Left lung (tissue), 10 donors: ENCODE measurements around the gene C16orf92. TPM values are rescaled to one million over a fixed set of nuclear protein-coding genes. Genes with fewer than 3 reads are reported as not detected.
"Not testable (repeated sequence)": the region's sequence is repeated elsewhere in the genome, so short reads cannot be mapped to it uniquely, and the experiment has no call there.

Experiments used
- ATAC-seq: fragments of 200-7000 bp; cut with Tn5 transposase; one replicate; pipeline ENCODE4 v1.9.1; 2020; ENCODE audit warnings: moderate library complexity
- DNase-seq, 4 donors: peaks; one replicate each; pipeline ENCODE4 v3.0.0-alpha.2; 2013 to 2020
- H3K27ac ChIP-seq, 2 donors: fragments of 200-600 bp; sonication (generic) in 1 of 2; one replicate each; pipeline versions ENCODE4 v1.5.0 to v1.8.0; 2020 to 2021
- H3K27me3 ChIP-seq, 2 donors: fragments of 200-600 bp; sonication (generic) in 1 of 2; one replicate each; pipeline versions ENCODE4 v1.5.0 to v1.8.0; 2020 to 2021
- H3K36me3 ChIP-seq, 2 donors: fragments of 200-600 bp; sonication (generic) in 1 of 2; one replicate each; pipeline versions ENCODE4 v1.5.0 to v1.8.0; 2020 to 2021
- H3K4me1 ChIP-seq, 2 donors: fragments of 200-600 bp; one replicate each; pipeline ENCODE4 v1.8.0; 2021
- H3K4me3 ChIP-seq, 2 donors: fragments of 200-600 bp; sonication (generic) in 1 of 2; one replicate each; pipeline versions ENCODE4 v1.5.0 to v1.8.0; 2020 to 2021; ENCODE audit warnings: mild to moderate bottlenecking in 1 of 2
- H3K9me3 ChIP-seq, 2 donors: fragments of 200-600 bp; sonication (generic) in 1 of 2; one replicate each; pipeline versions ENCODE4 v1.5.0 to v1.8.0; 2020 to 2021
- intact Hi-C, 2 donors: fragments of 100-400 bp; cut with DNase I; formaldehyde crosslinking; loops; one replicate each; pipeline versions ENCODE4 v1.11.2 to v1.14.2; 2022
- polyA plus RNA-seq, 6 donors: library from polyadenylated mRNA; unstranded; fragments of 120-200 nt; gene quantifications; one replicate each; pipeline ENCODE4 v1.2.1, GENCODE V29; 2013; ENCODE audit not compliant: insufficient read length in 6 of 6
- total RNA-seq, 2 donors: library from RNA; stranded (reverse); fragmentation: NEBNext Ultra II Directional; extraction: Animal tissue kit (Norgen Biotek cat#: 25700); gene quantifications; one replicate each; pipeline ENCODE4 v1.2.1, GENCODE V29; 2021
- TF ChIP-seq, protein P1 (sequence below), 2 donors: fragments of 200-600 bp; sonication (generic) in 1 of 2; IDR thresholded peaks; one replicate each; pipeline versions ENCODE4 v1.5.0 to v1.8.0; 2021; ENCODE audit warnings: antibody characterized with exemption in 2 of 2
- donor health status: DM: no; HTN: yes; CAD: no.
- donor health status: DM: no; HTN: no; CAD: no.

The C16orf92 gene
- total and polyA plus RNA-seq, 8 donors, result not detected

- ATAC-seq (no peak), DNase-seq (no peak)
- Histone ChIP-seq H3K27ac (no peak overlapping the region), H3K27me3 (peaks cover 29 to 64% of the 10 kb centered on the region in 2 donors), H3K9me3 (no peaks in the 10 kb centered on the region), H3K4me3 (no peak overlapping the region), H3K4me1 (peaks cover 12 to 27% of the 10 kb centered on the region in 2 donors), H3K36me3 (peaks cover 0 to 2% of the 10 kb centered on the region in 2 donors)
- intact Hi-C loops, result loop anchor here in 1 of 2 donors (10.0 kb wide), 3 partner anchors 84 to 304 kb away; partner anchors contain the start of gene KCTD13
- TF ChIP-seq, protein P1, sequence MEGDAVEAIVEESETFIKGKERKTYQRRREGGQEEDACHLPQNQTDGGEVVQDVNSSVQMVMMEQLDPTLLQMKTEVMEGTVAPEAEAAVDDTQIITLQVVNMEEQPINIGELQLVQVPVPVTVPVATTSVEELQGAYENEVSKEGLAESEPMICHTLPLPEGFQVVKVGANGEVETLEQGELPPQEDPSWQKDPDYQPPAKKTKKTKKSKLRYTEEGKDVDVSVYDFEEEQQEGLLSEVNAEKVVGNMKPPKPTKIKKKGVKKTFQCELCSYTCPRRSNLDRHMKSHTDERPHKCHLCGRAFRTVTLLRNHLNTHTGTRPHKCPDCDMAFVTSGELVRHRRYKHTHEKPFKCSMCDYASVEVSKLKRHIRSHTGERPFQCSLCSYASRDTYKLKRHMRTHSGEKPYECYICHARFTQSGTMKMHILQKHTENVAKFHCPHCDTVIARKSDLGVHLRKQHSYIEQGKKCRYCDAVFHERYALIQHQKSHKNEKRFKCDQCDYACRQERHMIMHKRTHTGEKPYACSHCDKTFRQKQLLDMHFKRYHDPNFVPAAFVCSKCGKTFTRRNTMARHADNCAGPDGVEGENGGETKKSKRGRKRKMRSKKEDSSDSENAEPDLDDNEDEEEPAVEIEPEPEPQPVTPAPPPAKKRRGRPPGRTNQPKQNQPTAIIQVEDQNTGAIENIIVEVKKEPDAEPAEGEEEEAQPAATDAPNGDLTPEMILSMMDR (IDR thresholded peaks at IDR 0.05), result no peak
Observed at GRCh38 chr16:30009085-30009862, 13.7 kb upstream of the C16orf92 start.

GRCh38 chr16:30009990-30010843 lies 12.8 kb upstream of the C16orf92 start:
- Histone ChIP-seq H3K9me3 (no peaks in the 10 kb centered on the region), H3K27ac (no peak overlapping the region), H3K4me3 (peak overlapping the region; percentile 15 to 28), H3K4me1 (peaks cover 12 to 18% of the 10 kb centered on the region in 2 donors), H3K27me3 (peaks cover 29 to 64% of the 10 kb centered on the region in 2 donors), H3K36me3 (no peaks in the 10 kb centered on the region)
- TF ChIP-seq, protein P1 (IDR thresholded peaks at IDR 0.05), result no peak
- DNase-seq (no peak), ATAC-seq (no peak)
- intact Hi-C loops, result loop anchor here in 1 of 2 donors (10.0 kb wide), 3 partner anchors 85 to 305 kb away; partner anchors contain the start of gene KCTD13

GRCh38 chr16:30010844-30011713 lies 11.9 kb upstream of the C16orf92 start, which contains the start of gene DOC2A:
Gene DOC2A (minus strand): TSS chr16:30011027. CDS start chr16:30010222, 805 bp downstream.
- Histone ChIP-seq H3K9me3 (no peaks in the 10 kb centered on the region), H3K27ac (no peak within 1 kb of the TSS), H3K4me3 (peak within 1 kb of the TSS; percentile 15 to 28), H3K27me3 (peaks cover 29 to 64% of the 10 kb centered on the region in 2 donors), H3K36me3 (no peaks in the 10 kb centered on the region), H3K4me1 (peaks cover 12 to 16% of the 10 kb centered on the region in 2 donors)
- TF ChIP-seq, protein P1 (IDR thresholded peaks at IDR 0.05), result no peak
- ATAC-seq (peak; percentile 51), DNase-seq (peak in 1 of 4 donors; percentile 74)
- intact Hi-C loops, result no loop called here

- H3K27me3 ChIP-seq, result peaks cover 29 to 64% of the 10 kb centered on the region in 2 donors
- TF ChIP-seq, protein P1 (IDR thresholded peaks at IDR 0.05), result no peak
- intact Hi-C loops, result no loop called here
Observed at GRCh38 chr16:30011714-30012504, 11.1 kb upstream of the C16orf92 start.

DNA sequence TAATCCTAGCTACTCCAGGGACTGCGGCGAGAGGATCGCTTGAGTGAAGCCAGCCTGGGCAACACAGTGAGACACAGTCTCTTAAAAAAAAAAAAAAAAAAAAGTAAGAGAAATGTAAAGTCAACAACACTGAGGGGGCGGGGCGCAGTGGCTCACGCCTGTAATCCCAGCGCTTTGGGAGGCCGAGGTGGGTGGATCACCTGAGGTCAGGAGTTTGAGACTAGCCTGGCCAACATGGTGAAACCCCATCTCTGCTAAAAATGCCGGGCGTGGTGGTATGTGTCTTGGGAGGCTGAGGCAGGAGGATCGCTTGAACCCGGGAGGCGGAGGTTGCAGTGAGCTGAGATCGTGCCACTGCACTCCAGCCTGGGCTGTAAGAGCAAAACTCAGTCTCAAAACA lies 10.4 kb upstream of the C16orf92 start:
- ATAC-seq, H3K4me3 ChIP-seq, H3K9me3 ChIP-seq, intact Hi-C loops, H3K36me3 ChIP-seq, DNase-seq, H3K27ac ChIP-seq: not testable (repeated sequence)
- Histone ChIP-seq H3K4me1 (peaks cover 12 to 16% of the 10 kb centered on the region in 2 donors), H3K27me3 (peaks cover 29 to 59% of the 10 kb centered on the region in 2 donors)

More at GRCh38 chr16:30011714-30012504, 11.1 kb upstream of the C16orf92 start:
- H3K9me3 ChIP-seq, result no peaks in the 10 kb centered on the region
- ATAC-seq, result no peak
- H3K36me3 ChIP-seq, result no peaks in the 10 kb centered on the region
- no peak for DNase-seq
- peaks cover 12 to 16% of the 10 kb centered on the region in 2 donors for H3K4me1 ChIP-seq
- H3K4me3 ChIP-seq, result no peak overlapping the region
- H3K27ac ChIP-seq, result no peak overlapping the region

GRCh38 chr16:30015450-30015849 lies 7.5 kb upstream of the C16orf92 start:
- H3K27ac ChIP-seq, H3K9me3 ChIP-seq, intact Hi-C loops, H3K36me3 ChIP-seq, H3K4me3 ChIP-seq, DNase-seq, ATAC-seq: not testable (repeated sequence)
- Histone ChIP-seq H3K4me1 (peaks cover 11 to 14% of the 10 kb centered on the region in 2 donors), H3K27me3 (peaks cover 17 to 31% of the 10 kb centered on the region in 2 donors)
